WTC11 (cell line): ENCODE measurements around the gene GOLT1B. TPM values are rescaled to one million over a fixed set of nuclear protein-coding genes. Genes with fewer than 3 reads are reported as not detected.

ENCODE experiments used
- ATAC-seq: fragments of 200-7000 bp; cut with Tn5 transposase; 2 replicates; pipeline ENCODE4 v1.10.0; 2021; ENCODE audit warnings: mild to moderate bottlenecking, moderate library complexity
- CTCF ChIA-PET: fragments of 300-600 bp; sonication (Branson Sonifier 250); formaldehyde crosslinking; loops from one replicate; lab custom pipeline; 2021; ENCODE audit warnings: antibody characterized with exemption; lab: Charles Lee
- POLR2A ChIA-PET: fragments of 350-600 bp; sonication (Branson Sonifier 250); formaldehyde crosslinking; loops from one replicate; lab custom pipeline; 2021; ENCODE audit warnings: antibody characterized with exemption; lab: Charles Lee
- DNase-seq: peaks from one replicate; pipeline ENCODE4 v3.0.0; 2021; ENCODE audit warnings: low spot score
- H3K27ac Mint-ChIP-seq: 2 replicates; pipeline ENCODE4 v1.8.0; 2021; ENCODE audit warnings: mixed read lengths
- H3K27me3 Mint-ChIP-seq: 2 replicates; pipeline ENCODE4 v1.8.0; 2021; ENCODE audit warnings: low read depth, mild to moderate bottlenecking, moderate library complexity, mixed read lengths
- H3K36me3 Mint-ChIP-seq: 2 replicates; pipeline ENCODE4 v1.8.0; 2021; ENCODE audit warnings: mixed read lengths
- H3K4me1 Mint-ChIP-seq: 2 replicates; pipeline ENCODE4 v1.8.0; 2022; ENCODE audit warnings: mixed read lengths
- H3K4me3 Mint-ChIP-seq: 2 replicates; pipeline ENCODE4 v1.8.0; 2021; ENCODE audit warnings: mild to moderate bottlenecking, moderate library complexity, mixed read lengths
- H3K9me3 Mint-ChIP-seq: 2 replicates; pipeline ENCODE4 v1.8.0; 2021; ENCODE audit warnings: mixed read lengths
- CBFB ChIP-seq: sonication (generic); formaldehyde crosslinking; IDR thresholded peaks from 2 replicates; pipeline ENCODE4 v1.8.1; 2022; ENCODE audit warnings: mild to moderate bottlenecking, low read depth, missing genetic modification reagents
- FOXK1 ChIP-seq: sonication (generic); formaldehyde crosslinking; IDR thresholded peaks from 2 replicates; pipeline ENCODE4 v1.8.0; 2022; ENCODE audit warnings: mild to moderate bottlenecking, moderate library complexity, missing genetic modification reagents
- GRHL2 ChIP-seq: fragments of 250-450 bp; sonication (Bioruptor Pico); IDR thresholded peaks from 2 replicates; pipeline ENCODE4 v1.8.0; 2022; ENCODE audit warnings: mild to moderate bottlenecking, moderate library complexity; ENCODE audit not compliant: insufficient replicate concordance, severe bottlenecking
- NFE2L1 ChIP-seq: sonication (generic); formaldehyde crosslinking; IDR thresholded peaks from 2 replicates; pipeline ENCODE4 v1.8.1; 2023; ENCODE audit warnings: missing genetic modification reagents
- NR3C1 ChIP-seq: sonication (generic); formaldehyde crosslinking; conservative IDR thresholded peaks from 2 replicates; pipeline ENCODE4 v1.8.1; 2023; ENCODE audit warnings: low read depth, mild to moderate bottlenecking, missing genetic modification reagents
- SMAD3 ChIP-seq: sonication (generic); formaldehyde crosslinking; IDR thresholded peaks from 2 replicates; pipeline ENCODE4 v1.8.0; 2022; ENCODE audit warnings: missing genetic modification reagents, mild to moderate bottlenecking, borderline replicate concordance
- SOX15 ChIP-seq: fragments of 250-450 bp; sonication (Bioruptor Pico); IDR thresholded peaks from 2 replicates; pipeline ENCODE4 v1.9.0; 2021; ENCODE audit warnings: mild to moderate bottlenecking
- SP1 ChIP-seq: sonication (generic); formaldehyde crosslinking; conservative IDR thresholded peaks from 2 replicates; pipeline ENCODE4 v1.8.1; 2022; ENCODE audit warnings: missing genetic modification reagents
- TCF7 ChIP-seq: sonication (generic); formaldehyde crosslinking; IDR thresholded peaks from 2 replicates; pipeline ENCODE4 v1.8.0; 2022; ENCODE audit warnings: mild to moderate bottlenecking, low read depth, missing genetic modification reagents, moderate library complexity
- TEAD4 ChIP-seq: sonication (generic); formaldehyde crosslinking; IDR thresholded peaks from 2 replicates; pipeline ENCODE4 v1.8.0; 2022; ENCODE audit warnings: mild to moderate bottlenecking, missing genetic modification reagents
- ZNF121 ChIP-seq: sonication (generic); formaldehyde crosslinking; IDR thresholded peaks from 2 replicates; pipeline ENCODE4 v1.8.0; 2023; ENCODE audit warnings: missing genetic modification reagents
- ZNF219 ChIP-seq: sonication (generic); formaldehyde crosslinking; IDR thresholded peaks from 2 replicates; pipeline ENCODE4 v1.8.0; 2023; ENCODE audit warnings: missing genetic modification reagents, mild to moderate bottlenecking, borderline replicate concordance
- ZNF232 ChIP-seq: sonication (generic); formaldehyde crosslinking; IDR thresholded peaks from 2 replicates; pipeline ENCODE4 v1.8.0; 2022; ENCODE audit warnings: mild to moderate bottlenecking, missing genetic modification reagents
- ZNF263 ChIP-seq: sonication (generic); formaldehyde crosslinking; IDR thresholded peaks from 2 replicates; pipeline ENCODE4 v1.8.1; 2022; ENCODE audit warnings: low read depth, mild to moderate bottlenecking, moderate library complexity, missing genetic modification reagents
- total RNA-seq: library from RNA; stranded (reverse); gene quantifications from 3 replicates; pipeline ENCODE4 v1.2.3, GENCODE V29; 2021
- TF ChIP-seq, protein P1 (sequence below): fragments of 250-450 bp; sonication (Bioruptor Pico); IDR thresholded peaks from 2 replicates; pipeline ENCODE4 v1.8.0; 2021; ENCODE audit warnings: mild to moderate bottlenecking
- TF ChIP-seq, protein P2 (sequence below): sonication (generic); formaldehyde crosslinking; IDR thresholded peaks from 2 replicates; pipeline ENCODE4 v1.8.1; 2023; ENCODE audit warnings: mild to moderate bottlenecking, moderate library complexity, missing genetic modification reagents
- TF ChIP-seq, protein P3 (sequence below): fragments of 200-600 bp; IDR thresholded peaks from 2 replicates; pipeline ENCODE4 v1.8.0; 2022; ENCODE audit warnings: antibody characterized with exemption
- TF ChIP-seq, protein P4 (sequence below): sonication (generic); formaldehyde crosslinking; IDR thresholded peaks from 2 replicates; pipeline ENCODE4 v1.8.1; 2023; ENCODE audit warnings: mild to moderate bottlenecking, missing genetic modification reagents, borderline replicate concordance
- TF ChIP-seq, protein P5 (sequence below): sonication (generic); formaldehyde crosslinking; IDR thresholded peaks from 2 replicates; pipeline ENCODE4 v1.8.0; 2022; ENCODE audit warnings: mild to moderate bottlenecking, missing genetic modification reagents
- TF ChIP-seq, protein P6 (sequence below): sonication (generic); formaldehyde crosslinking; conservative IDR thresholded peaks from 2 replicates; pipeline ENCODE4 v1.8.1; 2023; ENCODE audit warnings: mild to moderate bottlenecking, low read depth, missing genetic modification reagents, moderate library complexity
- TF ChIP-seq, protein P7 (sequence below): sonication (generic); formaldehyde crosslinking; IDR thresholded peaks from 2 replicates; pipeline ENCODE4 v1.8.1; 2023; ENCODE audit warnings: mild to moderate bottlenecking, missing genetic modification reagents, moderate library complexity

The GOLT1B gene
- total RNA-seq, 1 experiment from 2014 or later = 39.7 TPM

DNA sequence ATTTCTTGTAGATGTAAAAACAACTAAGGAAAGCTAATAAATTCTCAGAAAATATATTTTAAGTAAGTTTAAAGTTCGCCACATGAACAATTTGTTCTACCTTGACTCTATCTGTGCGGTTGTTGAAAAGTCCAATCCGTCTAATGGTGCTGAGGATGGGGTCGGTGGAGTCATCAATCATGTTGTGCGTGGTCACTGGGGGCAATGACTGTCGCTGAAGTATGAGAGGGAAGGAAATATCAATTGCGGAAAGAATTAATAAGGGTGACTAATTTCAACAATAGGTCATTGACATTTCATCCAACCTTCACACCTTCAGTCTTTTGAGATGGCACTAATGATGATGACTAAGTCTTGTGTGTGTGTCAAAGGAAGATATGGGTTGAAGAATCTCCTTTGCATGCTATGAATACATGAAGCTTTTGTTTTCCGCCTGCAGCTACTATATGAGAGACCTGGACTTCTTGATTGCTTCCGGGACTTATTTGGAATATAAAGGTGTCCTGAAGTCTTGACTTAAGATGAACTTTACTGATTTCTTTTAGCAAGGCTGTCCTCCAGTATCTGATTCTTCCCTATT, 56.6 kb downstream of the GOLT1B start:
- Mint-ChIP-seq H3K9me3 (no peaks in the 10 kb centered on the region), H3K4me3 (no peak overlapping the region), H3K27ac (no peak overlapping the region), H3K27me3 (no peaks in the 10 kb centered on the region), H3K4me1 (no peaks in the 10 kb centered on the region), H3K36me3 (no peaks in the 10 kb centered on the region)
- POLR2A ChIA-PET = no interaction called here
- TF ChIP-seq SP1 (CRISPR knock-in tag) (no peak), TCF7 (CRISPR knock-in tag) (no peak)
- DNase-seq = no peak
- CTCF ChIA-PET = no interaction called here
- ATAC-seq = no peak

DNA sequence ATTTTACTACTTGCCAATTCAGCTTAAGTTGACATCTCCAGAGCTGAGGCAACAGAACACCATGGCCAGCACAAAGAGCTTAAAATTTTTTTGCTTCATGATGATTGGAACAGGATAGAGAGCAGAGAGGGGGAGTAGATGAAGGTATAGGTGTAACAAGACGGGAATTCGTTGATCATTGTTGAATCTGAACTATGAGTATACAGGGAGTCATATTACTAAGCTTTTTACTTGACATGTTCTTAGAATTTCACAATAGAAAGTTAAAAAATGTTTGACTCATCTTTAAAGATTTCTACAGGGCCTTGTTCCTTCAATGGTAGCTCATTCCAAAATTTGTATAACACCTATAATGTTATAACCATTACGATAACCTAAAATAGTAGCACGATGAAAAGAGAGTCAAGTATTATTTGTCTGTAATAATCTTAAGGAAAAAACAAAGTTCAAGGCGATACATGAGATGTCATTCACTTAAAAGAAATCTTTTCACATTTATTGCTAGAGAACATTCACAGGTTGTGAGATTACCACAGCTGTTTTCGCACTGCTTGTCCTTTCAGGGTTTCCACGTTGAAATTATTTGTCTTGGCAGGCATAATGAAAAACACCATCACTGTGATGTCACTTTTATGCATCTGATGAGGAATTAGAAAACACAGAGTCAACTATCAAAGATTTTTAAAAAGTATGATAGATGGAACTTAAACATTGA, 58.4 kb downstream of the GOLT1B start:
- ChIA-PET CTCF (interaction anchor here (0.5 kb wide), 1 partner anchor 138 kb away, joined by 3 read pairs; no protein-coding TSS in a partner anchor), POLR2A (no interaction called here)
- TF ChIP-seq, protein P1, sequence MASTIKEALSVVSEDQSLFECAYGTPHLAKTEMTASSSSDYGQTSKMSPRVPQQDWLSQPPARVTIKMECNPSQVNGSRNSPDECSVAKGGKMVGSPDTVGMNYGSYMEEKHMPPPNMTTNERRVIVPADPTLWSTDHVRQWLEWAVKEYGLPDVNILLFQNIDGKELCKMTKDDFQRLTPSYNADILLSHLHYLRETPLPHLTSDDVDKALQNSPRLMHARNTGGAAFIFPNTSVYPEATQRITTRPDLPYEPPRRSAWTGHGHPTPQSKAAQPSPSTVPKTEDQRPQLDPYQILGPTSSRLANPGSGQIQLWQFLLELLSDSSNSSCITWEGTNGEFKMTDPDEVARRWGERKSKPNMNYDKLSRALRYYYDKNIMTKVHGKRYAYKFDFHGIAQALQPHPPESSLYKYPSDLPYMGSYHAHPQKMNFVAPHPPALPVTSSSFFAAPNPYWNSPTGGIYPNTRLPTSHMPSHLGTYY = no peak
- TF ChIP-seq ZNF219 (CRISPR knock-in tag) (no peak), SOX15 (no peak), NFE2L1 (CRISPR knock-in tag) (no peak), SMAD3 (CRISPR knock-in tag) (no peak), TEAD4 (CRISPR knock-in tag) (no peak), ZNF121 (no peak), ZNF263 (CRISPR knock-in tag) (no peak), ZNF232 (no peak), FOXK1 (CRISPR knock-in tag) (no peak), NR3C1 (no peak), GRHL2 (CRISPR knock-in tag) (no peak), CBFB (CRISPR knock-in tag) (no peak)
- TF ChIP-seq, protein P2, sequence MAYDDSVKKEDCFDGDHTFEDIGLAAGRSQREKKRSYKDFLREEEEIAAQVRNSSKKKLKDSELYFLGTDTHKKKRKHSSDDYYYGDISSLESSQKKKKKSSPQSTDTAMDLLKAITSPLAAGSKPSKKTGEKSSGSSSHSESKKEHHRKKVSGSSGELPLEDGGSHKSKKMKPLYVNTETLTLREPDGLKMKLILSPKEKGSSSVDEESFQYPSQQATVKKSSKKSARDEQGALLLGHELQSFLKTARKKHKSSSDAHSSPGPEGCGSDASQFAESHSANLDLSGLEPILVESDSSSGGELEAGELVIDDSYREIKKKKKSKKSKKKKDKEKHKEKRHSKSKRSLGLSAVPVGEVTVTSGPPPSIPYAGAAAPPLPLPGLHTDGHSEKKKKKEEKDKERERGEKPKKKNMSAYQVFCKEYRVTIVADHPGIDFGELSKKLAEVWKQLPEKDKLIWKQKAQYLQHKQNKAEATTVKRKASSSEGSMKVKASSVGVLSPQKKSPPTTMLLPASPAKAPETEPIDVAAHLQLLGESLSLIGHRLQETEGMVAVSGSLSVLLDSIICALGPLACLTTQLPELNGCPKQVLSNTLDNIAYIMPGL (CRISPR knock-in tag) = no peak
- TF ChIP-seq, protein P3, sequence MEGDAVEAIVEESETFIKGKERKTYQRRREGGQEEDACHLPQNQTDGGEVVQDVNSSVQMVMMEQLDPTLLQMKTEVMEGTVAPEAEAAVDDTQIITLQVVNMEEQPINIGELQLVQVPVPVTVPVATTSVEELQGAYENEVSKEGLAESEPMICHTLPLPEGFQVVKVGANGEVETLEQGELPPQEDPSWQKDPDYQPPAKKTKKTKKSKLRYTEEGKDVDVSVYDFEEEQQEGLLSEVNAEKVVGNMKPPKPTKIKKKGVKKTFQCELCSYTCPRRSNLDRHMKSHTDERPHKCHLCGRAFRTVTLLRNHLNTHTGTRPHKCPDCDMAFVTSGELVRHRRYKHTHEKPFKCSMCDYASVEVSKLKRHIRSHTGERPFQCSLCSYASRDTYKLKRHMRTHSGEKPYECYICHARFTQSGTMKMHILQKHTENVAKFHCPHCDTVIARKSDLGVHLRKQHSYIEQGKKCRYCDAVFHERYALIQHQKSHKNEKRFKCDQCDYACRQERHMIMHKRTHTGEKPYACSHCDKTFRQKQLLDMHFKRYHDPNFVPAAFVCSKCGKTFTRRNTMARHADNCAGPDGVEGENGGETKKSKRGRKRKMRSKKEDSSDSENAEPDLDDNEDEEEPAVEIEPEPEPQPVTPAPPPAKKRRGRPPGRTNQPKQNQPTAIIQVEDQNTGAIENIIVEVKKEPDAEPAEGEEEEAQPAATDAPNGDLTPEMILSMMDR = no peak
- TF ChIP-seq, protein P4, sequence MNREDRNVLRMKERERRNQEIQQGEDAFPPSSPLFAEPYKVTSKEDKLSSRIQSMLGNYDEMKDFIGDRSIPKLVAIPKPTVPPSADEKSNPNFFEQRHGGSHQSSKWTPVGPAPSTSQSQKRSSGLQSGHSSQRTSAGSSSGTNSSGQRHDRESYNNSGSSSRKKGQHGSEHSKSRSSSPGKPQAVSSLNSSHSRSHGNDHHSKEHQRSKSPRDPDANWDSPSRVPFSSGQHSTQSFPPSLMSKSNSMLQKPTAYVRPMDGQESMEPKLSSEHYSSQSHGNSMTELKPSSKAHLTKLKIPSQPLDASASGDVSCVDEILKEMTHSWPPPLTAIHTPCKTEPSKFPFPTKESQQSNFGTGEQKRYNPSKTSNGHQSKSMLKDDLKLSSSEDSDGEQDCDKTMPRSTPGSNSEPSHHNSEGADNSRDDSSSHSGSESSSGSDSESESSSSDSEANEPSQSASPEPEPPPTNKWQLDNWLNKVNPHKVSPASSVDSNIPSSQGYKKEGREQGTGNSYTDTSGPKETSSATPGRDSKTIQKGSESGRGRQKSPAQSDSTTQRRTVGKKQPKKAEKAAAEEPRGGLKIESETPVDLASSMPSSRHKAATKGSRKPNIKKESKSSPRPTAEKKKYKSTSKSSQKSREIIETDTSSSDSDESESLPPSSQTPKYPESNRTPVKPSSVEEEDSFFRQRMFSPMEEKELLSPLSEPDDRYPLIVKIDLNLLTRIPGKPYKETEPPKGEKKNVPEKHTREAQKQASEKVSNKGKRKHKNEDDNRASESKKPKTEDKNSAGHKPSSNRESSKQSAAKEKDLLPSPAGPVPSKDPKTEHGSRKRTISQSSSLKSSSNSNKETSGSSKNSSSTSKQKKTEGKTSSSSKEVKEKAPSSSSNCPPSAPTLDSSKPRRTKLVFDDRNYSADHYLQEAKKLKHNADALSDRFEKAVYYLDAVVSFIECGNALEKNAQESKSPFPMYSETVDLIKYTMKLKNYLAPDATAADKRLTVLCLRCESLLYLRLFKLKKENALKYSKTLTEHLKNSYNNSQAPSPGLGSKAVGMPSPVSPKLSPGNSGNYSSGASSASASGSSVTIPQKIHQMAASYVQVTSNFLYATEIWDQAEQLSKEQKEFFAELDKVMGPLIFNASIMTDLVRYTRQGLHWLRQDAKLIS (CRISPR knock-in tag) = no peak
- TF ChIP-seq, protein P5, sequence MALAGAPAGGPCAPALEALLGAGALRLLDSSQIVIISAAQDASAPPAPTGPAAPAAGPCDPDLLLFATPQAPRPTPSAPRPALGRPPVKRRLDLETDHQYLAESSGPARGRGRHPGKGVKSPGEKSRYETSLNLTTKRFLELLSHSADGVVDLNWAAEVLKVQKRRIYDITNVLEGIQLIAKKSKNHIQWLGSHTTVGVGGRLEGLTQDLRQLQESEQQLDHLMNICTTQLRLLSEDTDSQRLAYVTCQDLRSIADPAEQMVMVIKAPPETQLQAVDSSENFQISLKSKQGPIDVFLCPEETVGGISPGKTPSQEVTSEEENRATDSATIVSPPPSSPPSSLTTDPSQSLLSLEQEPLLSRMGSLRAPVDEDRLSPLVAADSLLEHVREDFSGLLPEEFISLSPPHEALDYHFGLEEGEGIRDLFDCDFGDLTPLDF (CRISPR knock-in tag) = no peak
- TF ChIP-seq, protein P6, sequence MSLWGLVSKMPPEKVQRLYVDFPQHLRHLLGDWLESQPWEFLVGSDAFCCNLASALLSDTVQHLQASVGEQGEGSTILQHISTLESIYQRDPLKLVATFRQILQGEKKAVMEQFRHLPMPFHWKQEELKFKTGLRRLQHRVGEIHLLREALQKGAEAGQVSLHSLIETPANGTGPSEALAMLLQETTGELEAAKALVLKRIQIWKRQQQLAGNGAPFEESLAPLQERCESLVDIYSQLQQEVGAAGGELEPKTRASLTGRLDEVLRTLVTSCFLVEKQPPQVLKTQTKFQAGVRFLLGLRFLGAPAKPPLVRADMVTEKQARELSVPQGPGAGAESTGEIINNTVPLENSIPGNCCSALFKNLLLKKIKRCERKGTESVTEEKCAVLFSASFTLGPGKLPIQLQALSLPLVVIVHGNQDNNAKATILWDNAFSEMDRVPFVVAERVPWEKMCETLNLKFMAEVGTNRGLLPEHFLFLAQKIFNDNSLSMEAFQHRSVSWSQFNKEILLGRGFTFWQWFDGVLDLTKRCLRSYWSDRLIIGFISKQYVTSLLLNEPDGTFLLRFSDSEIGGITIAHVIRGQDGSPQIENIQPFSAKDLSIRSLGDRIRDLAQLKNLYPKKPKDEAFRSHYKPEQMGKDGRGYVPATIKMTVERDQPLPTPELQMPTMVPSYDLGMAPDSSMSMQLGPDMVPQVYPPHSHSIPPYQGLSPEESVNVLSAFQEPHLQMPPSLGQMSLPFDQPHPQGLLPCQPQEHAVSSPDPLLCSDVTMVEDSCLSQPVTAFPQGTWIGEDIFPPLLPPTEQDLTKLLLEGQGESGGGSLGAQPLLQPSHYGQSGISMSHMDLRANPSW (CRISPR knock-in tag) = no peak
- TF ChIP-seq, protein P7, sequence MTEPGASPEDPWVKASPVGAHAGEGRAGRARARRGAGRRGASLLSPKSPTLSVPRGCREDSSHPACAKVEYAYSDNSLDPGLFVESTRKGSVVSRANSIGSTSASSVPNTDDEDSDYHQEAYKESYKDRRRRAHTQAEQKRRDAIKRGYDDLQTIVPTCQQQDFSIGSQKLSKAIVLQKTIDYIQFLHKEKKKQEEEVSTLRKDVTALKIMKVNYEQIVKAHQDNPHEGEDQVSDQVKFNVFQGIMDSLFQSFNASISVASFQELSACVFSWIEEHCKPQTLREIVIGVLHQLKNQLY (CRISPR knock-in tag) = no peak

More for the DNA sequence above, 58.4 kb downstream of the GOLT1B start:
- no peaks in the 10 kb centered on the region for H3K27me3 Mint-ChIP-seq
- DNase-seq (no peak), ATAC-seq (no peak)
- H3K4me1 Mint-ChIP-seq = no peaks in the 10 kb centered on the region
- H3K27ac Mint-ChIP-seq = no peak overlapping the region
- no peaks in the 10 kb centered on the region for H3K36me3 Mint-ChIP-seq
- H3K9me3 Mint-ChIP-seq = no peaks in the 10 kb centered on the region
- no peak overlapping the region for H3K4me3 Mint-ChIP-seq
